ENCODE results near the gene PTPRK. TPM values are rescaled to one million over a fixed set of nuclear protein-coding genes. Genes with fewer than 3 reads are reported as not detected.

The PTPRK gene
- total RNA-seq, 1 experiment from 2014 or later: 34.2 TPM

DNA sequence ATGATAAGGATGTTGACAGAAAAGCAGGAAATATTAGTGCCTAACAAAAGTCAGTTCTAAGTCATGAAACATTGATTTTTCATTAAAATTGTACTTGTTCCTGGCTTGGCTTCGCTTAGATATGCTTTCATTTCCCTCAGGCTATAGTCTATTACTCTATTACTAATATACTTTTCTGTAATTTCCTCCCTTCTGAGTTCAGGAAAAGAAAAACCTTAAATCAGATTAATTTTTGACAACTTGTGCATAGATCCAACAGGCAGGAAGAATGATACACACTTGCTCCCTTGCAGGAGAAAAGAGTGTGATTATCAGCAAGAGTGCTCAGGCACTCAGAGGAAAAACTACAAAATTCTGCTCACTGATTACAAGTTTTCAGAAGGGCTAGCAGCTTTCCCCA, 474.4 kb downstream of the PTPRK start:
- H3K4me2 ChIP-seq (ENCODE audit: low read length): no peak overlapping the region
- ChIA-PET RAD21 (ENCODE audit: low non-redundant PET in 1 of 2, low total read pairs in 2 of 2, uncharacterized antibody in 2 of 2, unreplicated experiment in 2 of 2) (no interaction called here), CTCF (no interaction called here), POLR2A (no interaction called here)
- no peaks in the 10 kb centered on the region for H3K4me1 ChIP-seq (ENCODE audit: control insufficient read depth in 1 of 2, insufficient read depth in 2 of 2, low read length in 2 of 2)
- no peak for DNase-seq (ENCODE audit: low read depth, low spot score)
- no peak overlapping the region for H3K9ac ChIP-seq (ENCODE audit: low read length)
- no peaks in the 10 kb centered on the region for H3K36me3 ChIP-seq (ENCODE audit: control insufficient read depth in 1 of 2, insufficient read depth in 2 of 2, low read length in 2 of 2)
- ATAC-seq: no peak
- intact Hi-C loops (cut with micrococcal nuclease): no loop called here
- H3K27me3 ChIP-seq (ENCODE audit: insufficient read depth, low read length): no peaks in the 10 kb centered on the region
- no TSS peak for BruUV-seq (replicated peaks)
- no peaks in the 10 kb centered on the region for H4K20me1 ChIP-seq (ENCODE audit: insufficient read depth)
- no peak overlapping the region for H3K27ac ChIP-seq (ENCODE audit: low read depth, low read length)
- no peaks in the 10 kb centered on the region for H3K9me2 ChIP-seq (ENCODE audit: insufficient read depth)
- no peak overlapping the region for H3K4me3 ChIP-seq (replicated peaks in 1 of 2; ENCODE audit: low read depth in 1 of 2, low read length in 2 of 2)
- H3K9me3 ChIP-seq (ENCODE audit: control insufficient read depth in 1 of 2, insufficient read depth in 1 of 2, low read depth in 1 of 2, low read length in 2 of 2): no peaks in the 10 kb centered on the region
- no peak overlapping the region for H2AFZ ChIP-seq (ENCODE audit: low read depth, low read length, poor library complexity, severe bottlenecking)
- H3K79me2 ChIP-seq (ENCODE audit: insufficient read depth, low read length): no peaks in the 10 kb centered on the region
- TF ChIP-seq EGR1 (IDR thresholded peaks at IDR 0.05; ENCODE audit: low read depth): no peak
- TF ChIP-seq ELF1 (IDR thresholded peaks at IDR 0.05; ENCODE audit: borderline replicate concordance, low read depth): no peak
- TF ChIP-seq SP1 (IDR thresholded peaks at IDR 0.05; ENCODE audit: low read depth): no peak

- DNase-seq (ENCODE audit: low read depth, low spot score) (no peak), ATAC-seq (no peak)
- BruUV-seq (replicated peaks): no TSS peak
- Histone ChIP-seq H3K36me3 (ENCODE audit: control insufficient read depth in 1 of 2, insufficient read depth in 2 of 2, low read length in 2 of 2) (no peaks in the 10 kb centered on the region), H3K4me3 (replicated peaks in 1 of 2; ENCODE audit: low read depth in 1 of 2, low read length in 2 of 2) (no peak overlapping the region), H3K9me3 (ENCODE audit: control insufficient read depth in 1 of 2, insufficient read depth in 1 of 2, low read depth in 1 of 2, low read length in 2 of 2) (no peaks in the 10 kb centered on the region), H4K20me1 (ENCODE audit: insufficient read depth) (no peaks in the 10 kb centered on the region), H2AFZ (ENCODE audit: low read depth, low read length, poor library complexity, severe bottlenecking) (no peak overlapping the region), H3K4me2 (ENCODE audit: low read length) (no peak overlapping the region), H3K9ac (ENCODE audit: low read length) (no peak overlapping the region), H3K9me2 (ENCODE audit: insufficient read depth) (no peaks in the 10 kb centered on the region), H3K27me3 (ENCODE audit: insufficient read depth, low read length) (no peaks in the 10 kb centered on the region), H3K27ac (ENCODE audit: low read depth, low read length) (no peak overlapping the region), H3K4me1 (ENCODE audit: control insufficient read depth in 1 of 2, insufficient read depth in 2 of 2, low read length in 2 of 2) (no peaks in the 10 kb centered on the region), H3K79me2 (ENCODE audit: insufficient read depth, low read length) (no peaks in the 10 kb centered on the region)
- ChIA-PET POLR2A (no interaction called here), RAD21 (ENCODE audit: low non-redundant PET in 1 of 2, low total read pairs in 2 of 2, uncharacterized antibody in 2 of 2, unreplicated experiment in 2 of 2) (no interaction called here), CTCF (no interaction called here)
- intact Hi-C loops (cut with micrococcal nuclease): no loop called here
- TF ChIP-seq YY1 (IDR thresholded peaks at IDR 0.05; ENCODE audit: extremely low read depth, insufficient replicate concordance, low read depth, low read length): no peak
- no peak for TF ChIP-seq SP1 (IDR thresholded peaks at IDR 0.05; ENCODE audit: low read depth)
- no peak for TF ChIP-seq TCF7L2 (IDR thresholded peaks at IDR 0.05; ENCODE audit: borderline replicate concordance, extremely low read depth, insufficient read depth, insufficient read length)
- TF ChIP-seq, protein P1, sequence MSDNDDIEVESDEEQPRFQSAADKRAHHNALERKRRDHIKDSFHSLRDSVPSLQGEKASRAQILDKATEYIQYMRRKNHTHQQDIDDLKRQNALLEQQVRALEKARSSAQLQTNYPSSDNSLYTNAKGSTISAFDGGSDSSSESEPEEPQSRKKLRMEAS (IDR thresholded peaks at IDR 0.05): no peak
- TF ChIP-seq JUND (IDR thresholded peaks at IDR 0.05): no peak
These were observed 480.9 kb downstream of the PTPRK start for GRCh38 chr6:128039543-128039942.
